H1 (cell line): ENCODE data around the gene LRP1.
A peak's percentile ranks its signal among the peaks of the same experiment; 100 is the strongest.

Experiments used
- POLR2A ChIP-seq, 2 experiments: IDR thresholded peaks; 1 replicate in 1 of 2; 2 replicates in 1 of 2; pipeline ENCODE4 v1.6.1; 2011; ENCODE audit warnings: low read depth in 2 of 2, low read length in 2 of 2, mild to moderate bottlenecking in 2 of 2; ENCODE audit errors: control extremely low read depth in 1 of 2
- TCF12 ChIP-seq: IDR thresholded peaks from 2 replicates; pipeline ENCODE4 v1.6.1; 2011; ENCODE audit warnings: low read depth, mild to moderate bottlenecking, low read length

- TF ChIP-seq TCF12 (no peak), POLR2A (IDR thresholded peaks at IDR 0.05; ENCODE audit: control extremely low read depth in 1 of 2, low read depth in 2 of 2, low read length in 2 of 2) (peak; percentile 69 to 83)
Measured at GRCh38 chr12:57078519-57079404, 49.5 kb upstream of the LRP1 start, which contains the start of gene NEMP1.
